A549 treated with CpdA at 1 μM for 4 hours (cell line): Measurements from ENCODE around the gene LANCL3. TPM values are rescaled to one million over a fixed set of nuclear protein-coding genes. Genes with fewer than 3 reads are reported as not detected.

Experiments
- total RNA-seq: library from RNA; stranded (reverse); fragments of 200-300 nt; extraction: Qiagen RNA extraction; gene quantifications from 5 replicates; pipeline ENCODE4 v1.2.3, GENCODE V29; 2022; ENCODE audit warnings: low read depth

LANCL3 gene
- not detected in 5 replicates for total RNA-seq

DNA sequence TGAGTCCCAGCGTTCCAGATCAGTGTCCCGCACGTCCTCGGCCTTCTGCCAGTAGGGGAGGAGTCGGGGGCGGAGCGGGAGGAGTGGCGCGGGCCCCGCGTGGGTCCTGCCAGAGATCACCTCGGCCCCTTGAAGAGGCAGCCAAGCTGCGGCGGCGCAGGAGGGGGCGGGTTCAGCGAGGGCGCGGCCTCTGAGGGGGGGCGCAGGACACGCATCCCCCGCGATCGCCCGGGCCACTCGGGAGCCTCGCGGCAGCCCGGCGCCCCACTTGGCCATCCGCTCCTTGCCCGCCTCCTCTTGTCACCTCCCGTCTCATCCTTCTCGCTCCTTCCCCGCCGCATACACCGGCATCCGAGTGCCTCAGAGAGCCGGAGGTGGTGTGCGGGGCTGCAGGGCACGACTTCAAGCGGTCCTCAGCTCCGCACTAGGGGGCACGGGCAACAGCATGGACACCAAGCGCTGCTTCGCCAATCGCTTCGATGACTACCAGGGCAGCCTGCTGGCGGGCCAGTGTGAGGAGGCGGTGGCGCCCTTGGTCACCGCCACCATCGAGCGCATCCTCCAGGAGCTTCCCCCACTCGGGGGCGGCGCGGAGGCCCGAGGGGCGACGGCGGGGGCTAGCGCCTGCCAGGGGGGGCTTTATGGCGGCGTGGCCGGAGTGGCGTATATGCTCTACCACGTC lies at the start of gene LANCL3:
Gene LANCL3, plus strand, starts transcription at position 236 of the 682 bp plus-strand sequence. Its CDS starts 210 bp downstream, at position 446.

DNA sequence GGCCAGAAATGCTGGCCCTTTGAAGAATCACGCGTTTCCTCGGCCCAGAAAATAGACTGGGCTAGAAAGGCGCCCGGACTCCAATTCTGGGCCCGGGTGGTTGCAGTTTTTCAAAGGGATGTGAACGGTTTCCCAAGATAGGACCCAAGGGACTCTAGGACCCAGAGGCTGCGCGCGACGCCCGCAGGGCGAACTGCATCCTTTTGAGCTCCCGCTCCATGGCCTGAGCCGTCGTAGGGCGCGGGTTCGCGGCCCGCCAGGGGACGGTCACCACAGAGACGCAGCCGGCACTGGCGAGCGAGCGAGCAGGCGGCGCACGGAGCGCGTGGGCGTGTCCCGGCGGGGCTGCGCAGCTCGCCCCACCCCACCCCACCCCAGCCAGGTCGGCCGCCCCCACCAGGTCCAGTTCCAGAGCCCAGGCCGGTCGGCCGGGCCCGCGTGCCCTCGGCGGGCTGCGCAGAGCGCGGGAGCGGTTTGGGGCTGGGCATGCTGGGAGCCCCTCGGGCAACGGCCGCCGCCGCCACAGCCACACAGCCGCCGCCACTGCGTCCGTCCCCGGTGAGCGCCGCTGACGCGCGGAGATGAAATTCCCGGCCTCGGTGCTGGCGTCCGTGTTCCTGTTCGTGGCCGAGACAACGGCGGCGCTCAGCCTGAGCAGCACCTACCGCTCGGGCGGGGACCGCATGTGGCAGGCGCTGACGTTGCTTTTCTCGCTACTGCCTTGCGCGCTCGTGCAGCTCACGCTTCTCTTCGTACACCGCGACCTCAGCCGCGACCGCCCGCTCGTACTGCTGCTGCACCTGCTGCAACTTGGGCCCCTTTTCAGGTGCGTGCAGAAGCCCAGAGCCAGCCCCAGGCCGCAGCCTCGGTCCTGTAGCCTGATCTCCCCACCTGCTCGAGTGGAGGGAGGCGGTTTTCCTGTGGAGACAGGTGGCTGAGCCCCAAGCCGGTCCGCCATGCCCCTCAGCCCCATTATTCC lies 114.2 kb downstream of the LANCL3 start, which contains the start of gene XK:
Gene XK, plus strand, starts transcription at position 411 of the 979 bp plus-strand sequence. Its CDS starts 171 bp downstream, at position 582.

Other genes with a start within 250 kb of the LANCL3 start
- 4.9 to 9.6 TPM (median 7.6 TPM) in 5 replicates for gene PRRG1, start 222.3 kb upstream of the LANCL3 start, total RNA-seq
- 0.31 to 0.40 TPM (median 0.37 TPM) in 5 replicates for gene XK, start 114.1 kb downstream of the LANCL3 start, total RNA-seq
- gene CYBB, start 208.4 kb downstream of the LANCL3 start, total RNA-seq: 0.03 to 0.09 TPM (median 0.05 TPM) in 3 of 5 replicates, not detected in the others